ENCODE data around the gene METAP1D.

Gene METAP1D

DNA sequence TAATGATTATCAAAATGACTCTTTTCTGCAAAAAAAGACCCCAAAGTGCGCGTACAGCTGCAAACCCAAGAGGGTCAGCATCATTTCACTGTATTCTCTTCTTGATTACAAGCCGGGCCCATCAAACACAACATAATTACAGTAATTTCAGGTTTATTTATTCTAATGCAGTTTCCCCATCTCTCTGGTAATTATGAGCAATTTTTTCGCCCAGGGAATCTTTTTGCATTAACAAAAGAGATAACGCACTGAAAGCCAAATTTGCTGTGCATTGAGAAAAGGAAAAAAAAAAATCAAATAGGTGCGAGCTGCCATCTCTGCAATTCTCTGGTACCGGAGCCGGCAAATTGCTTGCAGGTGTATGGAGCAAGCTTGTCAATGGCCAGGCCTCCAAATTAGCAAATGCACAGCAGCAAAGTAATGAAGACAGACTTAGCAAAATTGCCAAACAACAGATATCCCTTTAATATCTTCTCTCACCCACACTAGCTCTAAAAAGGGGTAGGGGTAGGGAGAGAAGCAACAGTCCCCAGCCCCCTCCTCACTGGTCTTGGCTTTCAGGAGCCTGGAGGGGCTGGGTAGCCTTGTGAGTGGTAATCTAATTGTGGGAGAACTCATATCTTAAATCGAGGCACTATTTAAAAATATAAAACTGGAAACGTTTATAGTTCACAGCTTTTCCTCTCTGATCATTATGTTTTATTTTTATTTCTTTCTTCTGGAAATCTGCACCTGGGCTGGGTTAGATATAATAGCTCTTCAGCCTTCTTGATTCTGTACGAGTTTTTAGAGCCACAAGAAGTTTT is 92.2 kb downstream of the METAP1D start:
- no peak for DNase-seq

DNA sequence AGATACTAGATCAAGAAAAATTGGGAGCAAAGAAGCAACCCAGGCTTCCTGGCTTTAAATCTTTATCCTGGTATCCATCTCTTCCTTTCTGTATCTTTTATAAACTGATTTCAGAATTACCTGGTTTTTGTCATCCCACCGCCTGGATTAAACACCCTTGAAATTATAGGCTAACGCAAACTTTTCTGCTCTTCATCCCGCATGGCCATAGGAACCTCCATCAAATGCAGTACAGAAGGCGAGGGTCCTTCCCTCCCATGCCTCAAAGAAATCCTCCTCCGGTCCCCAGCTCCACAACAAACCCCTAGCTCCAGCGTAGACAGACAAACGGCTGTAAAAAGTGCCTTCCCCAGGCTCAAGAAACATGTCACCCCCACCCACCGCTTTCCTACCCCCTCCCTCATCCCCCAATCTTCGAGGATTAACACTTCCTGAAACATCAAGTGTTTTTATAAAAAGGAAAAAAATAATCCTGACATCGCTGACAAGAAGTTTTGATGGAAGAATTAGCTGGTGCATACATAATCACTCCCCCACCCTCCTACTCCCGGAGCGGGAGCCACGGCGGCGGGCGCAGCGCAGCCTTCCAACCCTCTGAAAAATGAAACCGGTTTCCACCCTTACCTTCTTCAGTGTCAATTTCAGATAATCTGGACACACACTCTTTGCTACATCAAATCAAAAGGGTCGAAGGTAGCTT is 93.1 kb downstream of the METAP1D start:
- no peak for DNase-seq

DNA sequence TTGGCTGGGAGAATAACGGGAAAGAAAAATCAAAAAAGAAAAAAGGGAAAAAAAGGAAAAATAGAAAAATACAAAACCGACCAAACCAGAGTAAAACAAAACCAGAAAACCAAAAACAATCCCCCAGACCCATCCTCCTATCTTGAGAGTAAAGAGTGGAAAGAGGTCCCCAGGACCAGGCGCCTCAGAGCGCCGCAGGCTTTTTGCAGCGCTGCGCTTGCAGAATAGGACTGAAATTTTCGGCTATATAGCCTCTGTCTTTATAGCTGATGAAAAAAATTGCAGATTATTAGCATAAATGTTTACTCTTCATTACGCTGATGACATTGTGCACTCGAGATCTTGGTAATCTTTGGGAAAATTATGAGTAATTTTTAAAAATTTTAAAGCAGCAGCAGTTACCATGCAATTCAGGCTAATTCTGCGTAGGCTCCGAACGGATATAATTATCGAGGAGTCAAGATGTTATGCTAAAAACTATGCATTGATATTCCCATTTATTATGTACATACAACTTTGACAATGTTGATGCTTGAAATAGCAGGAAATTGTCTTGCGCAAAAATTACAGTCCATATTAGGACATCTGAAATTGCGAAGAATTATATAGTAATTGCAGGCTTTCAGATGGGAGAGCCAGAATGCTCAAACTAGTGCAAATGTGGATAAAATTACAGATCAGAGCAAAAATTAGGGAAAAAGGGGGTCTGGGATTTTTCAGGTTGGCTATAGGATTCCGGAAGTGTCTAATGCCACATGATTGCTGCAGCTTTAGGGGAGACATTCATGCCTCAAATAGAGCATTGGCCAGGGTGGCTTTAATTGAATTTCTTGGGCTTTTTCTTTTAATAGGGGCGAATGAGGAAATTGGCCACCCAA is 93.9 kb downstream of the METAP1D start:
- no peak for DNase-seq

DNA sequence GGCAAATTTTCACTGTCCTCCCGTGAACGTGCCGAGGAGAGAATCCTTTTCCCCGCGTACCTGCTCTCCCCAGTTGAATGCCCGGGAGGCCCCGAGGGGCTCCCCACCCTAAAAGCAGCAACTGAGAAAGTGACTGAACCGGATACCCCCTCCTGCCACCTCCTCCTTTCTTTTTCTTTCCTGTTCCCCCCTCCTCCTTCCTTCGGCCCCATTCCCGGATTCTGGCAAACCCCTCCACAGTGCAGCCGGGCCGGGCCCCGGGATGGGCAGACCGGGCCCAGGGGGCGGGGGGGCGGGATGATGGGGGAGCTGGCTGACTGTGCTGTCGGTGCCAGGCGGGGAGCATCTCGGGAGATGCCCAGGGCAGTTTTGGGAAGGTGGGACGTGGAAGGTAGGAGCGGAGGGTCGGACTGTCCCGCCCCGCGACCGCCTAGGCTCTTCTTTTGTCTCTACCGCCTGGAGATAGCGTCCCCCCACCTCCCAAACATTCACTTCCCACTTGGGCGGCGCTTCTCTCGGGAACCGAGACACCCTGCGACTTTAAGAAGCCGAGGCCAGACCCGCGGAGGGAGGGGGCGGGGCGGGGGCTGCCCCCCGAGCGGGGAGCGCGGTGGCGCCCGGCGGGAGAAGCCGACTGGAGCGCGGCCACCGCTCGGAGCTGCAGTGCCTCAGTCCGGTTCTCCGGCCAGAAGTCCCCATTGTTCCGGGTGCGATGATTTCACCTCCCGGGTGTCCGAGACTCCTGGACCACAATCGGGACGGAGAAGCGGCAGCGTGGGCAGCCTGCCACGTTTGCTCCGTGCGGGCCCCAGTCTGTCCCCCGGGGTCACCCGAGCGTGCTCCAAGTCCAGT is 94.8 kb downstream of the METAP1D start:
- DNase-seq: no peak

DNA sequence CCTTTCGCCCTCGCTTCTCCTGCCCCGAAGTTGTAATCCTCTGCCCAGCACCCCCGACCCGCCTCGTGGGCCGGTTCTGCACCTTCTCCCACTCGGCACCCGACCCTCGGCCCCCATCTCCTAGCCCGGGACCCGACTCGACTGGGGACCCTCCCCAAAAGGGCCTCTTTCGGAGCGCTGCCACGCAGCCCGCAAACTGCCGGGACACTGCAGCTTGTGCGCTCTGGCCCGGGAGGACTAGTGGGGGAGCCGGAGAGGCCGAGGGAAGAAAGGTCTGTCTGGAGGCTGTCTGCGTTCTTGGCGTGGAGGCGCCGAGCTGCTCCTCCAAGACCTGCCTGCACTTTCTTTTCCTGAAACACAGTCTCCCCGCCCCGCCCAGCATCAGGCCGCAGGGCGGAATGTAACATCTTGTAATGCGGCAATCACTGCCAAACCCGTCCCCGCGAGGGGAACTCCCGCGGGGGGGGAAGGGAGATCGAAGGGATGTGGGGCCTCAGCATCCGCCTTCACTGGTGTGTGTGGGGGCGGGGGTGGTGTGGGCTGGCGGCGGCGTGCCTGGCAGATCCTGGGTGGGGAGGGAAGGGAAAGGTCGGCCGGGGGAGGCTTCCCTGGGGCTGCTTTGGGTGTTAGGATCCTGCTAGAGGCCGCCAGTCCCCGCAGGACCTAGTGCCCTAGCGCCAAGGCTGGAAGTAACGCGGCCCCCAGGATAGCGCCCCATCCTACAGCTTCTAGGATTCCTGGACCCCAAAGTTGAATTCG is 95.6 kb downstream of the METAP1D start:
- DNase-seq: peak; percentile 84

DNA sequence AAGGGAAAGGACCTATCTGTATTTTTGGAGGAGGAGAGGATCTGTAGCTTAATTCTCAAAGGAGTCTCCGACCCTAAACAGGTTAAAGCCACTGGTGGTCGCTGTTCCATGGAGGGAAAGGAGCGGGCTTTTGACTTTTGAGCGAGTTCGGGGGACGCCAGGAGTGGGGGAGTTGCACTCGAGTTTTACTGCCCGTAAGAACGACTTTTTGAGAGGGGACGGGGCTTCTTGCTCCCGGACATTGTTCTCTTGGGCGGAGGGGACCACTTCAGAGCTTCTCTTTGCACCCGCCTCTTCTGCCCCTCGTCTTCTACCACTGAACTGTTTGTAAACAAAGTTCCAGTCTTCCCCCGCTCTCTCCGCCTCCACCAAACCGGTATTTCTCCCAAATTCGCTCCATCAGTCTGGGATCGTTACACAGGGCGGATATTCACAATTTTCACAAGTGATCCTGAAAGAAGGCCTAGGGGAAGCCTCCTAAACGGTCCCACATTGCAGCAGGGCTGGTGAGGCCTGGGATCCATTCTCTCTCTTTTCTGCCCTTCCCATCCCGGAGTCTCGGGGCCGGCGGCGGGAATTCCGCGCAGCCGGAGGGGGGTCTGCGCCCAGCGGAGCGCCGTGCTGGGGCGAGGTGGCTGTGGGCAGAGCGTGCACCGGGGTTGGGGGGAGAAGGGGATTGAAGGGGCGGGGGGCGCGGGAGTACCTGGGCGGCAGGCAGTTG is 96.3 kb downstream of the METAP1D start:
- no peak for DNase-seq

DNA sequence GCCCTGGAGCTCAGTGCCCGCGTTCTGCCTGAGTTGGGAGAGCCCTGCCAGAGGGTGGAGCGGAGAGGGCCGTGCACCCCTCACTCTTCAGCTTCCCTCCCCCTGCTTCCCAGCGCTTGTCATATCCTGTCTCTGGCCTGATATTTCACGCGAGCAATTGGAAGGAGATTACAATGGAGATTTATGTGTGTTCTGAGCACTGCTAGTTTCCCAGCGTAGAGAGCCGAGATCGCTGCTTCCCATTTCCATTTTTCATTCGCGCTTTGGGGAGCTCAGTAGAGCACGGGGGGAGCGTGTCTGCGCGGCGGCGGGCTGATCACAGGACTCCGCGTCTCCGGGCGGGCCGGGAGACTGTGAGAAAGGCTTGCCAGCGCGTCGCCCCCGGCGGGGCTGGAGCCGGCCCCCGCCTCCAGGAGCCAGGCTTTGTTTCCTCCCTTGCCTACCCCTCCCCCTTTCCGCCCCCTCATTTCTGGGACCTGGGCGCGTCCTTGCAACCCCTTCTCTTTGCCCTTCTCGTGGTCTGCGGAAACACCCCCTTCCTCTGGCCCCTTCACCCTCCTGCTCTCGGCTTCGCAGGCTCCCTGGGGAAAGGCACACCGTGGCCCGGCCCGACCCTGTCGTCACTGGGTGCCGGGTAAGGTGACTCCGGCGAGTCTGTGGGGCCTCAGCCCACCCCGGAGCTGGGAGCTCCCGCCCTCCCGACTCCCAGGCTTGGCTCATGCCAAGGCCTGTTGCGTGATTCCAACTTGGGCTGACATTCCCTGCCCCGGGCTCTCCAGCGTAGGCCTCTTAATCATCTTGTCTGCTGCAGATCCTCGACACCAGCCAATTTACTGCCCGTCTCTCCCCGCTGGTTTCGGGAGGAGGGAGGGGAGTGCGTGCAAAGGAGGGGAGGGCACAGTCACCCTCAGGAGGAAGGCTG is 97.1 kb downstream of the METAP1D start:
- peak; percentile 85 for DNase-seq

DNA sequence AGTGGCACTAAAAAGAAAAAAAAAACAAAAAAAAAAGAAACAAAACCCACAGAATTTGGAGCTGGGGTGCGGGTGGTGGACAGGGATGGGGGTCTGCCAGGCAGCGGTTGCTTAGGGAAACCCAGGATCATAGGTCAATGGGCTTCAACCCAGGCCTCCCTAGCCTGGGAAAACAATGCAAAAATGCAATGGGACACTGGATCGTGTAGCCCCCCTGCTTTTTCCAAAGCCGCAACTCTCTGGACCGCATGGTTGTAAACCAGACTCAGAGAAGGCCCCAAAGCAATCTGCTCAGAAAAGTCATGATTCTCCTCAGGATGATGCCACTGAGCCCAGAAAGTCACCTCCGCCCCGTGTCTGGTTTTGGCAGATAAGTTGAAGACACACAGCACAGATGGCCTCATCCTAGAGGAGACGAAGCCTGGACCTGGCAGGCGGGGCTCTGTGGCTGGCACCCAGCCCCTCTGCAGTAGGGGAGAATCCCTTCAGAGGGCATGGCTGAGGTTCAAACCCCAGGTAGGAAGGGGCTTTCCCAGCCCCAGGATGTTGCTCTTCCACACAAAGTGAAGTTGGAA is 97.9 kb downstream of the METAP1D start:
- no peak for DNase-seq

DNA sequence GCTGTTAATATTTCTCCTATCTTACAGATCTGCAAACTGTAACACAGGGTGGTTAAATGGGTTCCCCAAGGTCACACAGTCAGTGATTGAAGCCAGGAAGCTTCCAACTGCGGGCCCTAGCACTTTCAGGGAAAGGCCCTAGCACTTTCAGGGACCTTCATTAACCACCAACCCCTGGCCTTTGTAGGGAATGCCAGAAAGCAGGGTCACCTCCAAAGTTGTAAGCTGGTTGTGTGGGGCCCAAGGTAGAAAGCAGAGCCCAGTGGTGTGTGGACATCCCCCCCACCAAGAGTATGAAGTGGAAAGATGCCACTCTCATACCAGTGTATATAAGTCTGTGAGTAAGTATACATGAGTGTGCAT is 98.5 kb downstream of the METAP1D start:
- no peak for DNase-seq

DNA sequence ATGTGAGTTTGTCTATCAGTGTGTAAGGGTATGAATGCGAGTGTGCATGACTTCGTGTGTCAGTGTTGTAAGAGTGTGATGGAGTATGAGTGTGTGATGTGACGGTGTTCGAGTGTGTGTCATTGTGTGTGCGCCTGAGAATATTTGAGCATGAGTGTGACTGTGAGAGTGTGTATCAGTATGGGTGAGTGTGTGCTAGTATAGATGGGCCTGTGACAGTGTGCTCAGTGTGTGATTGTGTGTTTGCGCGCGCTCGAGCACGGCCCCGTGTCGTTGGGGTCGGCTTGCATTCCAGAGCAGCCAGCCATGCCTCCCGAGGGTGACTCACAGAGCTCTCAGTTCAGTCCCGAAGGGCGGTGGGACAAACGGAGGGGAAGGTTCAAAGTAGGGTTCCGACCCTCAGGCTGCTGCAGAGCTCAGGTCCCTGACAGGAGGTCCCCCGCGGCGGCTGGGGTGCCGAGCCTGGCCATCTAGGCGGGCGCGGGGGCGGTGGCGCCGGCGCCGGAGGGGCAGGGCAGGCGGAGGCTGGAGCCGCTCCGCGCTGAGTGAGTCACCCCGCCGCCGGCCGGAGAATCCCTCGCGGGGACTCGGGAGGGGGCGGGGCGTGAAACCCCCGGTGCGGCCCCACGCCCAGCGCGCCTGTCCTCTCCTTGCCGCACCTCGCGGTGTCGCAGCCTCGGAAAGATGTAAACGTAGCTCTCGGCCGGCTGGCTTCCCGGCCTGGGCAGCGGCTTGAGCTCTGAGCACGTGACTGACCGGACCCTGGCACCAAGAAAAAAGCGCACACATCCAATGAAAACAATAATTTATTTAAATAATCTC is 99.1 kb downstream of the METAP1D start:
- peak; percentile 83 for DNase-seq

DNA sequence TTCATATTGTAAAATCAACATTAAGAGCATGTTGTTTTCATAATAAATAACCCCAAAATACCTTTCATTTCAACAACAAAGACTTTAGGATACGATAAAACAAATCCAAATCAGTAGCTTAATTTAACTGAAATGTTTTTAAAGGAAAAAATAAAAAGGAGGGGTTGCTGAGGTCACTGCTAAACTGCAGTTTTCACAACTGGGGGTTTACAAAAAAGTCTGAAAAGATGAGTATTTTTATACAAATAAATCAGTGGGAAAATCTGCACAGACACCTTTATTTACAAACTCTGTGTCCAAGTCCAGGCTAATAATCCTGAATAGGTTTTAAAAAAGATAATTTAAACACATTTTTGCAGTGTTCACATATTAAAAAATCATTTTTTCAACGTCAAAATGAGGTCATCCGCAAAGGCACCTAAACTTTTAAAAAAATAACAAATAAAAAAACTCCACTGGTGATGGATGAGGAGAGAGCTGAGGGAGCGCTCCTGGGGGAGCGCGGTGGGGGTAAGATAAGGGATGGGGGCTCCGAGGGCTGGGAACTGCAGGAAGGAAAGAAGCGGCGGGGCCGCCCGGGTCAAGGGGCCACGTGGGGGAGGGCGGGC is 99.8 kb downstream of the METAP1D start:
- no peak for DNase-seq

DNA sequence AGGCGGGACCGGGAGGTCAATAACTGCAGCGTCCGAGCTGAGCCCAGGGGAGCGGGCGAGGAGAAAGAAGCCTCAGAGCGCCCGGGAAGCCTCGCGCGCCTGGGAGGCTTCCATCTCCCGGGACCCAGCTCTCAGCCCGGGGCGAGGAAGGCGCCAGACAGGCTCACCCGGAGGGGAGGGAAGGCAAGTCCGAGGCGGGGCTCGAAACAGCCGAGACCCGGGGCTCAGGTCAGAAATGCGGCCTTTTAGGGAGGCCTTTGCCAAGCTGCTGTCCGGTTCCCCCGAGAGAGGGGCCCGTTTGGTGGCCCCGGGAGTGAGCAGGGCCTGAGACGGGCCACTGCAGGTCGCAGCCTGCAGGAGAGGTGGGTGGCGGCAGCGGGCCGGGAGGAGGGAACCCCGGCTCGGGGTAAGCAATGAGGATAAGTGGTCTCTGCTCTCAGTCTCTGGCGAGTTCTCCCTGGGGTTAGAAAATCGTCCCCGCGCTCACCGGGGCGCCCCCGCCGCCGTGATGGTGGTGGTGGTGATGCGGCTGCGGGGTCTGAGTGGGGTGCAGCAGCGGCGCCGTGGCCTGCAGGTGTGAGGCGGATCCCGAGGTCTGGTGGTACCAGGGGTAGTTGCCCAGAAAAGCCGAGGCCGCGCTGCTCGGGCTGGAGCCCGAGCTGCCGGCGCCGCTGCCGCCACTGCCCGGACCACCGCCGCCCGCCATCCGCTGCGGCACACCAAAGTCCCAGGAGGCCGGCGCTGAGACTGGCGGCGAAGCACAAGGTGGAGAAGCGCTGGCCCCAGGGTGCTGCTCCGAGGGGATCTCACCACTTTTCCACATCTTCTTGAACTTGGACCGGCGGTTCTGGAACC is 100.6 kb downstream of the METAP1D start:
- DNase-seq: no peak

DNA sequence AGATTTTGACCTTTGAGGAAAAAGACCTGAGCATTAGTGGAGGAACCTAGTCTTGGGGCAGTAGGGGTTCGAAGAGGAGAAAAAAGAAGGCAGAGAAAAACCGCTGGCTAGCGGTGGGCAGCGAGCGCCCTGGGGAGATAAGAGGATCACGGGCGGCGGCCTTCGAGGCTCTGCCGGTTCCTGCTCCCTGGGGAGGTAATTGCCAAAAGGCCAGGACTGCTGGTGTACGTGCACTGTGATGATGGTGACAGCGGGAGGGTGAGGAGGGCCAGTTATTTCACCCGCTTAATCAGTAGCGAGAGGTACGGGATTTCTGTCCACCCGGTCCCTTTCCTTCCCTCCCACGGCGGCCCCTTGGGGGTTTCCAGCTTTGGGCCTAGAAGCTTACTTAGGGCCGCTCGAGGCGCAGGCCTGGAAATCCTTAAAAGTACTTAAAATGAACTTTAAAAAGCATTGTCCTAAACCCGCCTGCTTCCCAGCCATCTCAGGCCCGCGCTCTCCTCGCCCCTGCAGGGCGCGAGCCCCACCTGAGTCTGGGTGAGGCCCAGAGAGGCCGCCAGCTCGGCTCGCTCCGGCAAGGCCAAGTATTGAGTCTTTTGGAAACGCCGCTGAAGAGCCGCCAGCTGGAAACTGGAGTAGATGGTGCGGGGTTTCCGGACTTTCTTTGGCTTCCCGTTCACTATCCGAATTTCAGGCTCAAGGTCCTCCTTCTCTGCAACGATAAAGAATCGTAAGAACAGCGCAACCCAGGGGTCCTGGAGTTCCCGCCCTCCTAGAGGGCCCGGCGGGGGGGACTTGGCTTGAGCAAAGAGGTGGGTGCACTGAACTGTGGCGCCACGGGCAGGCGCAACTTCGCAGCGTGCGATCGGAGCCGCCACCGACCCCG is 101.4 kb downstream of the METAP1D start:
- DNase-seq: no peak

DNA sequence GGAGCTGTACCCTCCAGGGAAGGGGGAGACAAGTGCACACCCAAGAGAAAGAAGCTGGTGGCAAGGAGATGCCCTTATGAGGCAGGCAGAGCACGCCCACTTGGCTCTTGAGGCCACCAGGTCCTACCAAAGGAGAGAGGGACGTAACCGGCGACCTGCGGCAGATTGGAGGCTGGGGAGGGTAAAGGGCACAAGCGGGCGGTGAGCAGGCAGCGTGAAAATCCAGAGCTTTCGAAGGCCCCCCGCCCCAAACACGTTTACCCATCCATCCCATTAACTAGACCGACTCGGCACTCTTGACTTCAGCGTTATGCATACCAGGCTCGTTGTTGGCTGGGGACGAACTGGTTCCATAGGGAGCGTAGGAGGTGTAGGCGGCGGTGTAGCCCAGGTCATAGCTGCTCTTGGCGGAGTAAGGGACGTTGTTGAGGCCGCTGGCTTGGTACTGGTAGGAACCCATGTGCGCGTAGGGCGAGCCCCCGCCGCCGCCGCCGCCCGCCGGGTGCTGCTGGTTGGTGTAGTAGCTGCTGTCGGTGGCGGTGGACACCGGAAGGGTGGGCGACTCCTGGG is 102.2 kb downstream of the METAP1D start:
- no peak for DNase-seq
